GM21723 (cell line): Measurements from ENCODE around the gene ANKRD44.

Experiments used
- ATAC-seq: cut with Tn5 transposase; IDR thresholded peaks from one replicate; pipeline ENCODE4 v1.9.1; 2021; ENCODE audit warnings: mild to moderate bottlenecking, moderate library complexity; ENCODE audit not compliant: unreplicated experiment

The ANKRD44 gene

GRCh38 chr2:197211881-197212342 is 98.7 kb downstream of the ANKRD44 start:
- ATAC-seq, result no peak

- ATAC-seq, result no peak
Measured at GRCh38 chr2:197210430-197210829, 100.2 kb downstream of the ANKRD44 start.

GRCh38 chr2:197209742-197210408 is 100.7 kb downstream of the ANKRD44 start:
- ATAC-seq, result peak; percentile 42

GRCh38 chr2:197209246-197209645 is 101.3 kb downstream of the ANKRD44 start:
- ATAC-seq, result peak; percentile 12

- ATAC-seq, result no peak
Measured at GRCh38 chr2:197208841-197209240, 101.7 kb downstream of the ANKRD44 start.

GRCh38 chr2:197208024-197208423 is 102.6 kb downstream of the ANKRD44 start:
- no peak for ATAC-seq

GRCh38 chr2:197207598-197207997 is 103.0 kb downstream of the ANKRD44 start:
- no peak for ATAC-seq

GRCh38 chr2:197207106-197207505 is 103.5 kb downstream of the ANKRD44 start:
- ATAC-seq, result no peak

GRCh38 chr2:197205585-197206215 is 104.9 kb downstream of the ANKRD44 start:
- peak; percentile 66 for ATAC-seq

GRCh38 chr2:197204519-197205250 is 105.9 kb downstream of the ANKRD44 start:
- no peak for ATAC-seq

- ATAC-seq, result no peak
Measured at GRCh38 chr2:197201874-197202273, 108.7 kb downstream of the ANKRD44 start.

GRCh38 chr2:197200762-197201058 is 109.9 kb downstream of the ANKRD44 start:
- ATAC-seq, result no peak

- ATAC-seq, result no peak
Measured at GRCh38 chr2:197200051-197200761, 110.4 kb downstream of the ANKRD44 start.

GRCh38 chr2:197198890-197199289 is 111.7 kb downstream of the ANKRD44 start:
- ATAC-seq, result peak; percentile 96

GRCh38 chr2:197197895-197198311 is 112.7 kb downstream of the ANKRD44 start:
- ATAC-seq, result no peak

- no peak for ATAC-seq
Measured at GRCh38 chr2:197196541-197197180, 113.9 kb downstream of the ANKRD44 start.

- no peak for ATAC-seq
Measured at GRCh38 chr2:197195518-197195917, 115.1 kb downstream of the ANKRD44 start.

- peak; percentile 77 for ATAC-seq
Measured at GRCh38 chr2:197191940-197192322, 118.6 kb downstream of the ANKRD44 start.

- peak; percentile 60 for ATAC-seq
Measured at GRCh38 chr2:197191177-197191939, 119.2 kb downstream of the ANKRD44 start.

GRCh38 chr2:197190100-197190432 is 120.5 kb downstream of the ANKRD44 start:
- no peak for ATAC-seq
